NCI-H510A (cell line): Measurements from ENCODE around the gene JAML.

Experiments
- DNase-seq: peaks from one replicate; lab custom pipeline; 2025; lab: John Stamatoyannopoulos, UW

The JAML gene

GRCh38 chr11:118224511-118225188, at the start of gene JAML:
Gene JAML (minus strand): TSS chr11:118225011. CDS start chr11:118214866, 10,145 bp downstream.
- DNase-seq: no peak

GRCh38 chr11:118274186-118274585, 49.4 kb upstream of the JAML start:
- DNase-seq: no peak

- DNase-seq: no peak
These were observed 47.2 kb upstream of the JAML start for GRCh38 chr11:118272001-118272400.

- no peak for DNase-seq
These were observed 42.7 kb upstream of the JAML start for GRCh38 chr11:118267486-118267885.

- DNase-seq: no peak
These were observed 41.1 kb upstream of the JAML start for GRCh38 chr11:118265954-118266353.

- no peak for DNase-seq
These were observed 40.0 kb upstream of the JAML start for GRCh38 chr11:118264569-118265465.

GRCh38 chr11:118263695-118264568, 39.1 kb upstream of the JAML start, which contains the start of gene MPZL2:
Gene MPZL2 (minus strand): TSS chr11:118264297. CDS start chr11:118264153, 144 bp downstream.
- no peak for DNase-seq

- no peak for DNase-seq
These were observed 38.3 kb upstream of the JAML start for GRCh38 chr11:118263112-118263511.

GRCh38 chr11:118260353-118260752, 35.5 kb upstream of the JAML start:
- DNase-seq: no peak

- DNase-seq: no peak
These were observed 34.3 kb upstream of the JAML start for GRCh38 chr11:118259138-118259537.

GRCh38 chr11:118258410-118258809, 33.6 kb upstream of the JAML start:
- no peak for DNase-seq

GRCh38 chr11:118252688-118253087, 27.9 kb upstream of the JAML start:
- no peak for DNase-seq

- peak; percentile 97 for DNase-seq
These were observed 27.2 kb upstream of the JAML start, which contains the start of gene MPZL3 for GRCh38 chr11:118251858-118252652. Gene MPZL3 (minus strand): TSS chr11:118252365. CDS start chr11:118252294, 71 bp downstream.

GRCh38 chr11:118247041-118247440, 22.2 kb upstream of the JAML start:
- DNase-seq: no peak

GRCh38 chr11:118245936-118246562, 21.2 kb upstream of the JAML start:
- DNase-seq: no peak

GRCh38 chr11:118243993-118244762, 19.4 kb upstream of the JAML start:
- no peak for DNase-seq

- DNase-seq: no peak
These were observed 18.4 kb upstream of the JAML start for GRCh38 chr11:118243161-118243560.

GRCh38 chr11:118241764-118242098, 16.9 kb upstream of the JAML start:
- DNase-seq: no peak

- DNase-seq: peak; percentile 24
These were observed 16.4 kb upstream of the JAML start for GRCh38 chr11:118240999-118241763.
